OCI-LY3 (cell line): ENCODE results near the gene ZMYND8.
"Not testable (repeated sequence)": the region's sequence is repeated elsewhere in the genome, so short reads cannot be mapped to it uniquely, and the experiment has no call there.

Experiments used
- H2AFZ ChIP-seq: fragments of 200-600, 300-600 bp; shearing (Covaris generic); 2 replicates; pipeline ENCODE4 v1.6.0; 2014; ENCODE audit warnings: antibody characterized with exemption, low read depth, low read length
- H3K27ac ChIP-seq: fragments of 200-600, 300-600 bp; sonication (generic); 2 replicates; pipeline ENCODE4 v1.5.1; 2014; ENCODE audit warnings: mild to moderate bottlenecking, low read length, moderate library complexity, mixed read lengths
- H3K27me3 ChIP-seq: fragments of 200-600, 300-600 bp; sonication (generic); 2 replicates; pipeline ENCODE4 v1.6.1; 2014; ENCODE audit warnings: low read depth, low read length, mixed read lengths
- H3K36me3 ChIP-seq: fragments of 200-600, 300-600 bp; sonication (generic); replicated peaks from 2 replicates; pipeline ENCODE3; 2014; ENCODE audit warnings: low read depth, low read length, mixed read lengths
- H3K4me1 ChIP-seq: fragments of 300-600, 200-600 bp; sonication (generic); 2 replicates; pipeline ENCODE4 v1.6.1; 2014; ENCODE audit warnings: low read length, mixed read lengths
- H3K4me2 ChIP-seq: fragments of 200-600, 300-600 bp; sonication (generic); 2 replicates; pipeline ENCODE4 v1.6.1; 2014; ENCODE audit warnings: low read length, mixed read lengths
- H3K4me3 ChIP-seq: fragments of 300-600, 200-600 bp; sonication (generic); 2 replicates; pipeline ENCODE4 v1.5.1; 2014; ENCODE audit warnings: antibody characterized with exemption, mild to moderate bottlenecking, low read length, moderate library complexity
- H3K79me2 ChIP-seq: fragments of 300-600, 200-600 bp; shearing (Covaris generic); 2 replicates; pipeline ENCODE4 v1.6.1; 2014; ENCODE audit warnings: mild to moderate bottlenecking, low read length, mixed read lengths
- H3K9ac ChIP-seq: fragments of 300-600, 200-600 bp; shearing (Covaris generic); 2 replicates; pipeline ENCODE4 v1.6.0; 2014; ENCODE audit warnings: mild to moderate bottlenecking, low read length, moderate library complexity
- H3K9me3 ChIP-seq: fragments of 200-600, 300-600 bp; shearing (Covaris generic); 2 replicates; pipeline ENCODE4 v1.6.1; 2014; ENCODE audit warnings: low read length, mixed read lengths; ENCODE audit not compliant: insufficient read depth
- H4K20me1 ChIP-seq: fragments of 200-600, 300-600 bp; sonication (generic); 2 replicates; pipeline ENCODE4 v1.6.1; 2016; ENCODE audit warnings: low read length, mixed read lengths; ENCODE audit not compliant: insufficient read depth
- EZH2phosphoT487 ChIP-seq: fragments of 200-600 bp; shearing (Covaris generic); IDR thresholded peaks from 2 replicates; pipeline ENCODE4 v1.6.1; 2018; ENCODE audit warnings: antibody characterized with exemption, mixed run types, low read depth
- TF ChIP-seq, protein P1 (sequence below): fragments of 200-600, 300-600 bp; sonication (generic); IDR thresholded peaks from 2 replicates; pipeline ENCODE4 v1.5.1; 2014; ENCODE audit warnings: antibody characterized with exemption, low read length, low read depth

Gene ZMYND8

DNA sequence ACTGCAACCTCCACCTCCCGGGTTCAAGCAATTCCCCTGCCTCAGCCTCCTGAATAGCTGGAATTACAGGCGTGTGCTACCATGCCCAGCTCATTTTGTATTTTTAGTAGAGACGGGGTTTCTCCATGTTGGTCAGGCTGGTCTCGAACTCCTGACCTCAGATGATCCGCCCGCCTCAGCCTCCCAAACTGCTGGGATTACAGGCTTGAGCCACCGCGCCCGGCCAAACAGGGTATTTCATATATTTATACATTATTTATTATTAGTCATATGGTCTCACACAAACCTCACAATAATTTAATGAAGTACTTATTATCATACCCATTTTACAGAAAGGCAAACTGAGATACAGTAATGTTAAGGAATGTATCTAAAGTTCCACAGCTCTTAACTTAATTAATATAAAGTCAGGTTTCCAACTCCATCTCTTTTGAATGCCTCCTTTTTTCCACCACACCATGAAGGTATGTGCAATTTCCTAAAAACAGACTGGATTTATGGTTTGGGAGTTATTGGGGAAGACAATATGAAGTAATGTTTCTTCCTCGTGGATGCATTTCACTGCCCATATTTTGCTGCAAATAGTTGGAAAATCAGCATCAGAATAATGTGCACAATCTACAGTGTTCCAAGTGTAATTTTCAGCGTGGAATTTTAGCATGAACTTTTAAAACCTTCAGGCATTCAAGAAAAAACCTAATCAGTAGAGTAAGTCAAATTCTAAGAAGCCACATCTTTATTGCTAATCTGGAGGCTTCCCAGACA is 65.7 kb downstream of the ZMYND8 start:
- H4K20me1 ChIP-seq: no peaks in the 10 kb centered on the region
- no peaks in the 10 kb centered on the region for H3K79me2 ChIP-seq
- TF ChIP-seq, protein P1, sequence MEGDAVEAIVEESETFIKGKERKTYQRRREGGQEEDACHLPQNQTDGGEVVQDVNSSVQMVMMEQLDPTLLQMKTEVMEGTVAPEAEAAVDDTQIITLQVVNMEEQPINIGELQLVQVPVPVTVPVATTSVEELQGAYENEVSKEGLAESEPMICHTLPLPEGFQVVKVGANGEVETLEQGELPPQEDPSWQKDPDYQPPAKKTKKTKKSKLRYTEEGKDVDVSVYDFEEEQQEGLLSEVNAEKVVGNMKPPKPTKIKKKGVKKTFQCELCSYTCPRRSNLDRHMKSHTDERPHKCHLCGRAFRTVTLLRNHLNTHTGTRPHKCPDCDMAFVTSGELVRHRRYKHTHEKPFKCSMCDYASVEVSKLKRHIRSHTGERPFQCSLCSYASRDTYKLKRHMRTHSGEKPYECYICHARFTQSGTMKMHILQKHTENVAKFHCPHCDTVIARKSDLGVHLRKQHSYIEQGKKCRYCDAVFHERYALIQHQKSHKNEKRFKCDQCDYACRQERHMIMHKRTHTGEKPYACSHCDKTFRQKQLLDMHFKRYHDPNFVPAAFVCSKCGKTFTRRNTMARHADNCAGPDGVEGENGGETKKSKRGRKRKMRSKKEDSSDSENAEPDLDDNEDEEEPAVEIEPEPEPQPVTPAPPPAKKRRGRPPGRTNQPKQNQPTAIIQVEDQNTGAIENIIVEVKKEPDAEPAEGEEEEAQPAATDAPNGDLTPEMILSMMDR: no peak
- no peak for TF ChIP-seq EZH2phosphoT487
- no peak overlapping the region for H3K9ac ChIP-seq
- H3K27ac ChIP-seq: no peak overlapping the region
- no peaks in the 10 kb centered on the region for H3K9me3 ChIP-seq
- H2AFZ ChIP-seq: no peak overlapping the region
- H3K4me3 ChIP-seq: no peak overlapping the region
- no peak overlapping the region for H3K4me2 ChIP-seq
- H3K4me1 ChIP-seq: no peaks in the 10 kb centered on the region
- peaks cover 57% of the 10 kb centered on the region for H3K36me3 ChIP-seq
- no peaks in the 10 kb centered on the region for H3K27me3 ChIP-seq

DNA sequence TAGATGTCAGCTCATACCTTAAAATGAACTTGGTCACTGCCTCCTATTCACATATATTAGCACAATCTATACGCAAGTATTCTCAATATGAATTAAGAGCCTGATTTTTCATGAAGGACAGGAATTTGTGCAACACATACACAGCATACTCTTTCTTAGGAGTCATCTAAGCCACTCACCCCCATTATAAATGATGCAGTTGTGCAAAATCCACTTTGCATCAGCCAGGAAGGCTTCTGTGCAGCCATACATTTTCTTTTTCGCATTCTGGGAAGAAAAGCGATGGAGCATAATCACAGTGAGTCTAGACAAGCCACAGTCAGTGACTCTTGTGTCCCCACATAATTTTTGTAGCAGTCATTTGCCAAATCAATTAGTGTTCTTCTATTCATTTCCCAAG is 66.5 kb downstream of the ZMYND8 start:
- H3K4me2 ChIP-seq: no peak overlapping the region
- peaks cover 57% of the 10 kb centered on the region for H3K36me3 ChIP-seq
- no peak overlapping the region for H3K4me3 ChIP-seq
- no peaks in the 10 kb centered on the region for H3K4me1 ChIP-seq
- H4K20me1 ChIP-seq: no peaks in the 10 kb centered on the region
- no peak overlapping the region for H3K27ac ChIP-seq
- TF ChIP-seq, protein P1: no peak
- TF ChIP-seq EZH2phosphoT487: no peak
- H3K27me3 ChIP-seq: no peaks in the 10 kb centered on the region
- H3K79me2 ChIP-seq: no peaks in the 10 kb centered on the region
- no peak overlapping the region for H3K9ac ChIP-seq
- H2AFZ ChIP-seq: no peak overlapping the region
- no peaks in the 10 kb centered on the region for H3K9me3 ChIP-seq

DNA sequence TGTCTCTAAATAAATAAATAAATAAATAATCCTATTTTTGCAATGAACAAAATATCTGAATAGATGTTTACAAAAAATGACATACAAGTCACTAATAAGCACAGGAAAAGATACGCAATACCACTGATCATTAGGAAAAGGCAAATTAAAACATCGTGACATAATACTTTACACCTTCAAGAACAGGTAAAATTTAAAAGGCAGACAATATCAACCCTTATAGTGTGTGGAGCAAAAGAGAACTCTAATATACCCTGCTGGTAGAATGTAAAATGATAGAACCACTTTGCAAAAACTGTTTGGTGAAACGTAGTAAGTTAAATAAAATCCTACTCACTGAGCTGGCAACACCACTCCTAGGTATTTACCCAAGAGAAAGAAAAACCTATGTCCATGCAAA is 67.4 kb downstream of the ZMYND8 start:
- Histone ChIP-seq H4K20me1 (no peaks in the 10 kb centered on the region), H3K36me3 (peaks cover 58% of the 10 kb centered on the region), H3K79me2 (no peaks in the 10 kb centered on the region), H3K9me3 (no peaks in the 10 kb centered on the region), H3K27ac (no peak overlapping the region), H3K4me1 (no peaks in the 10 kb centered on the region), H3K9ac (no peak overlapping the region), H3K27me3 (no peaks in the 10 kb centered on the region), H2AFZ (no peak overlapping the region), H3K4me3 (no peak overlapping the region), H3K4me2 (no peak overlapping the region)
- TF ChIP-seq EZH2phosphoT487: no peak
- TF ChIP-seq, protein P1: no peak

DNA sequence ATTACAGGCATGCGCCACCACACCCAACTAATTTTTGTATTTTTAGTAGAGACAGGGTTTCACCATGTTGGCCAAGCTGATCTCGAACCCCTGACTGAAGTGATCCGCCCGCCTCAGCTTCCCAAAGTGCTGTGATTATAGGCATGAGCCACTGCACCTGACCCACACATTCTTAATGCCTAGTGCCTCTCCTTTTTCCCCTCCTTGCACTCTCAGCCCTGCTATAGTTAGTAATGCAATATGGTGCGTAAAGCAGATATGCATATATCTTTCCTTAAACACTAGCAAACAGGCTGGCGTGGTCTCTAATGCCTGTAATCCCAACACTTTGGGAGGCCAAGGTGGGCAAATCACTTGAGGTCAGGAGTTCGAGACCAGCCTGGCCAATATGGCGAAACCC is 68.0 kb downstream of the ZMYND8 start:
- H3K27ac ChIP-seq, H3K27me3 ChIP-seq, H4K20me1 ChIP-seq, H2AFZ ChIP-seq, H3K4me3 ChIP-seq, H3K4me2 ChIP-seq, H3K79me2 ChIP-seq, H3K9me3 ChIP-seq, H3K9ac ChIP-seq, H3K4me1 ChIP-seq: not testable (repeated sequence)
- peaks cover 59% of the 10 kb centered on the region for H3K36me3 ChIP-seq
